ENCODE data around the gene NPPB. TPM values are rescaled to one million over a fixed set of nuclear protein-coding genes. Genes with fewer than 3 reads are reported as not detected.

NPPB gene
- total and polyA plus RNA-seq, 9 of the 15 experiments (the other 6 are each of a cell fraction or from before 2014, with no cell fraction given), result not detected

DNA sequence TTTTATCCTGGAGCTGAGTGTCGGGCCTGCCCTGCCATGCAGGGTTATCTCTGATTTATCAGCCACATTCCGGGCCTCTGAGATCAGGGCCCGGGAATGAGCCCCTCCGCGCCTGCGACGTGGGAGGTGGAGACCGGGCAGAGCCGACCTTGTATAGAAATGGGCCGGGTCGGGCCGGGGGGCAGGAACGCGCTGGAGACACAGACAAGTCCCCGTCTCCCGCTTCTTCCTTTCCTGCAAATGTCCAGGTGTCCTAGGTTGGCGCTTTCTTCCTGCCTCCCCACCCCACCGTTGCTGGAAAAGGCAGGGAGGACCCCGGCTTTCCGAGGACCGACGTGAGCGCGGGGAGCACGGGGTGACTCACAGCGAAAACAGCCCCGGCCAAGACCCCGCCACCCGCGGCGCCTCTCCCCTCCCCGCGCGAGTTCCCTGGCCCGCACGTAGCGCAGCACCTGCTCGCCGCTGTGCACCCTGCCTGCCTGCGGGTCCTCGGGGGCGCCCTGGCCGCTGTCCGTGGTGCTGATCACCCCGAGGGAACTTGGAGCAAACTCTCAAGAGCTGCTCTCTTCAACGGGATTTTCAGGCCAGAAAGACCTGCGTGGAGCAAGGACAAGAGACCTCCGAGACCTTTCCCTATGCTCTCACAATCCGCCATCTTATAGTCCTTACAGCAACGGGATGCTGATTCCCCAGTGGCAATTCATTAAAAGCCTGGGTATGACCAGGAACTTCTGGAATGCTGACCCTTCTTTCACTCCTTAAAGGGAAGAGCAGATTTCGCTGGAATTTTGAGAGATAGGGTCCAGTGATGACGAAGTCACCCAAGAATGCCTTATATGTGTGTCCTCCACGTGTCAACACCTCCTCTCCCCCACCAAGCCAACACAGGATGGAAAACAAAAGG is 475 bp upstream of the NPPB start (continued):
- no peak for TF ChIP-seq RBM34 (IDR thresholded peaks at IDR 0.05; ENCODE audit: borderline replicate concordance, insufficient read depth, low read length)
- TF ChIP-seq ZNF77 (CRISPR knock-in tag; IDR thresholded peaks at IDR 0.05), result no peak
- peak; percentile 47; the same call in 1 of the 2 replicates for TF ChIP-seq MXI1 (IDR thresholded peaks at IDR 0.05; ENCODE audit: low read depth, low read length)
- TF ChIP-seq NFE2L1 (tag; IDR thresholded peaks at IDR 0.05; ENCODE audit: borderline replicate concordance, low read depth), result no peak
- TF ChIP-seq CXXC5 (CRISPR knock-in tag; IDR thresholded peaks at IDR 0.05), result peak; percentile 86
- TF ChIP-seq, protein P1, sequence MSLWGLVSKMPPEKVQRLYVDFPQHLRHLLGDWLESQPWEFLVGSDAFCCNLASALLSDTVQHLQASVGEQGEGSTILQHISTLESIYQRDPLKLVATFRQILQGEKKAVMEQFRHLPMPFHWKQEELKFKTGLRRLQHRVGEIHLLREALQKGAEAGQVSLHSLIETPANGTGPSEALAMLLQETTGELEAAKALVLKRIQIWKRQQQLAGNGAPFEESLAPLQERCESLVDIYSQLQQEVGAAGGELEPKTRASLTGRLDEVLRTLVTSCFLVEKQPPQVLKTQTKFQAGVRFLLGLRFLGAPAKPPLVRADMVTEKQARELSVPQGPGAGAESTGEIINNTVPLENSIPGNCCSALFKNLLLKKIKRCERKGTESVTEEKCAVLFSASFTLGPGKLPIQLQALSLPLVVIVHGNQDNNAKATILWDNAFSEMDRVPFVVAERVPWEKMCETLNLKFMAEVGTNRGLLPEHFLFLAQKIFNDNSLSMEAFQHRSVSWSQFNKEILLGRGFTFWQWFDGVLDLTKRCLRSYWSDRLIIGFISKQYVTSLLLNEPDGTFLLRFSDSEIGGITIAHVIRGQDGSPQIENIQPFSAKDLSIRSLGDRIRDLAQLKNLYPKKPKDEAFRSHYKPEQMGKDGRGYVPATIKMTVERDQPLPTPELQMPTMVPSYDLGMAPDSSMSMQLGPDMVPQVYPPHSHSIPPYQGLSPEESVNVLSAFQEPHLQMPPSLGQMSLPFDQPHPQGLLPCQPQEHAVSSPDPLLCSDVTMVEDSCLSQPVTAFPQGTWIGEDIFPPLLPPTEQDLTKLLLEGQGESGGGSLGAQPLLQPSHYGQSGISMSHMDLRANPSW (CRISPR knock-in tag; IDR thresholded peaks at IDR 0.05), result no peak
- no peak for TF ChIP-seq SRSF1 (IDR thresholded peaks at IDR 0.05; ENCODE audit: low read depth, low read length)
- TF ChIP-seq, protein P2, sequence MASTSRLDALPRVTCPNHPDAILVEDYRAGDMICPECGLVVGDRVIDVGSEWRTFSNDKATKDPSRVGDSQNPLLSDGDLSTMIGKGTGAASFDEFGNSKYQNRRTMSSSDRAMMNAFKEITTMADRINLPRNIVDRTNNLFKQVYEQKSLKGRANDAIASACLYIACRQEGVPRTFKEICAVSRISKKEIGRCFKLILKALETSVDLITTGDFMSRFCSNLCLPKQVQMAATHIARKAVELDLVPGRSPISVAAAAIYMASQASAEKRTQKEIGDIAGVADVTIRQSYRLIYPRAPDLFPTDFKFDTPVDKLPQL (IDR thresholded peaks at IDR 0.05; ENCODE audit: extremely low read depth, insufficient read length), result no peak
- 0 out of 2 replicates have a peak, but pooled peaks have one; percentile 40 for TF ChIP-seq MYC (IDR thresholded peaks at IDR 0.05; ENCODE audit: low read depth, low read length)
- no peak for TF ChIP-seq MYC (CRISPR knock-in tag; IDR thresholded peaks at IDR 0.05; ENCODE audit: borderline replicate concordance, low read depth)
- TF ChIP-seq CC2D1A (IDR thresholded peaks at IDR 0.05), result no peak
- no peak for TF ChIP-seq ZFP1 (CRISPR knock-in tag; IDR thresholded peaks at IDR 0.05)
- peak; percentile 97 for TF ChIP-seq NR3C1 (CRISPR knock-in tag; IDR thresholded peaks at IDR 0.05)
- TF ChIP-seq, protein P3, sequence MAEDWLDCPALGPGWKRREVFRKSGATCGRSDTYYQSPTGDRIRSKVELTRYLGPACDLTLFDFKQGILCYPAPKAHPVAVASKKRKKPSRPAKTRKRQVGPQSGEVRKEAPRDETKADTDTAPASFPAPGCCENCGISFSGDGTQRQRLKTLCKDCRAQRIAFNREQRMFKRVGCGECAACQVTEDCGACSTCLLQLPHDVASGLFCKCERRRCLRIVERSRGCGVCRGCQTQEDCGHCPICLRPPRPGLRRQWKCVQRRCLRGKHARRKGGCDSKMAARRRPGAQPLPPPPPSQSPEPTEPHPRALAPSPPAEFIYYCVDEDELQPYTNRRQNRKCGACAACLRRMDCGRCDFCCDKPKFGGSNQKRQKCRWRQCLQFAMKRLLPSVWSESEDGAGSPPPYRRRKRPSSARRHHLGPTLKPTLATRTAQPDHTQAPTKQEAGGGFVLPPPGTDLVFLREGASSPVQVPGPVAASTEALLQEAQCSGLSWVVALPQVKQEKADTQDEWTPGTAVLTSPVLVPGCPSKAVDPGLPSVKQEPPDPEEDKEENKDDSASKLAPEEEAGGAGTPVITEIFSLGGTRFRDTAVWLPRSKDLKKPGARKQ (CRISPR knock-in tag; IDR thresholded peaks at IDR 0.05), result no peak
- TF ChIP-seq STAT5A (IDR thresholded peaks at IDR 0.05; ENCODE audit: borderline replicate concordance, low read length), result no peak
- no peak for TF ChIP-seq PCBP1 (IDR thresholded peaks at IDR 0.05; ENCODE audit: low read depth, low read length, poor library complexity, severe bottlenecking)
- peak; percentile 50; the same call in 1 of the 2 replicates for TF ChIP-seq CBFB (CRISPR knock-in tag; IDR thresholded peaks at IDR 0.05)
- TF ChIP-seq CCNT2 (IDR thresholded peaks at IDR 0.05; ENCODE audit: borderline replicate concordance, extremely low read depth, insufficient read length, low read depth, low read length), result peak; percentile 32
- TF ChIP-seq, protein P4, sequence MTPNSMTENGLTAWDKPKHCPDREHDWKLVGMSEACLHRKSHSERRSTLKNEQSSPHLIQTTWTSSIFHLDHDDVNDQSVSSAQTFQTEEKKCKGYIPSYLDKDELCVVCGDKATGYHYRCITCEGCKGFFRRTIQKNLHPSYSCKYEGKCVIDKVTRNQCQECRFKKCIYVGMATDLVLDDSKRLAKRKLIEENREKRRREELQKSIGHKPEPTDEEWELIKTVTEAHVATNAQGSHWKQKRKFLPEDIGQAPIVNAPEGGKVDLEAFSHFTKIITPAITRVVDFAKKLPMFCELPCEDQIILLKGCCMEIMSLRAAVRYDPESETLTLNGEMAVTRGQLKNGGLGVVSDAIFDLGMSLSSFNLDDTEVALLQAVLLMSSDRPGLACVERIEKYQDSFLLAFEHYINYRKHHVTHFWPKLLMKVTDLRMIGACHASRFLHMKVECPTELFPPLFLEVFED (CRISPR knock-in tag; conservative IDR thresholded peaks at IDR 0.05), result no peak

All from K562 (cell line).